Activated CD8-positive, alpha-beta T cell treated with anti-CD3 and anti-CD28 coated beads for 36 hours (primary cell): ENCODE data around the gene MAN2A2. TPM values are rescaled to one million over a fixed set of nuclear protein-coding genes. Genes with fewer than 3 reads are reported as not detected.
"Not testable (repeated sequence)": the region's sequence is repeated elsewhere in the genome, so short reads cannot be mapped to it uniquely, and the experiment has no call there.

Source experiments
- ATAC-seq: fragments of 200-7000 bp; cut with Tn5 transposase; one replicate; pipeline ENCODE4 v1.10.0; 2021; ENCODE audit warnings: mild to moderate bottlenecking, moderate library complexity
- CTCF ChIA-PET: fragments of 350-600 bp; sonication (Branson Sonifier 250); formaldehyde crosslinking; loops from one replicate; lab custom pipeline; 2021; ENCODE audit warnings: antibody characterized with exemption; lab: Charles Lee
- POLR2A ChIA-PET: fragments of 350-600 bp; sonication (Branson Sonifier 250); formaldehyde crosslinking; loops from one replicate; lab custom pipeline; 2021; ENCODE audit warnings: antibody characterized with exemption; lab: Charles Lee
- DNase-seq: peaks from one replicate; pipeline ENCODE4 v3.0.0-alpha.2; 2020
- H3K27ac Mint-ChIP-seq: one replicate; pipeline ENCODE4 v1.8.0; 2021; ENCODE audit warnings: mild to moderate bottlenecking, mixed read lengths
- H3K27me3 Mint-ChIP-seq: one replicate; pipeline ENCODE4 v1.8.0; 2021; ENCODE audit warnings: mixed read lengths
- H3K36me3 Mint-ChIP-seq: one replicate; pipeline ENCODE4 v1.8.0; 2021; ENCODE audit warnings: low read depth, mixed read lengths
- H3K4me1 Mint-ChIP-seq: one replicate; pipeline ENCODE4 v1.8.0; 2021; ENCODE audit warnings: low read depth, mixed read lengths
- H3K4me3 Mint-ChIP-seq: one replicate; pipeline ENCODE4 v1.8.0; 2021; ENCODE audit warnings: mild to moderate bottlenecking, moderate library complexity, mixed read lengths
- H3K9me3 Mint-ChIP-seq: one replicate; pipeline ENCODE4 v1.8.0; 2021; ENCODE audit warnings: mixed read lengths
- CTCF ChIP-seq: fragments of 200-600 bp; IDR thresholded peaks from one replicate; pipeline ENCODE4 v1.8.0; 2022; ENCODE audit warnings: antibody characterized with exemption, mild to moderate bottlenecking
- intact Hi-C: fragments of 100-400 bp; cut with micrococcal nuclease; formaldehyde crosslinking; loops from one replicate; pipeline ENCODE4 v1.10.0; 2022
- total RNA-seq, 2 experiments: library from RNA; stranded (reverse); gene quantifications; one replicate each; pipeline ENCODE4 v1.2.3, GENCODE V29; 2021

MAN2A2 gene
- total RNA-seq, 2 experiments from 2014 or later: 85.0 to 87.7 TPM

GRCh38 chr15:90924375-90924774, 21.3 kb downstream of the MAN2A2 start:
- ATAC-seq (peak; percentile 65), DNase-seq (peak; percentile 28)
- ChIA-PET POLR2A (no interaction called here), CTCF (interaction anchor here (2.8 to 6.1 kb wide), 2 partner anchors 8 to 11 kb away, joined by 9 to 47 read pairs; partner anchors contain the start of genes HDDC3 and UNC45A)
- Mint-ChIP-seq H3K4me3 (no peak overlapping the region), H3K9me3 (no peaks in the 10 kb centered on the region), H3K4me1 (peaks cover 23% of the 10 kb centered on the region), H3K27ac (peak overlapping the region; percentile 49), H3K27me3 (no peaks in the 10 kb centered on the region), H3K36me3 (peaks cover 18% of the 10 kb centered on the region)
- TF ChIP-seq CTCF: no peak
- intact Hi-C loops: no loop called here

GRCh38 chr15:90926766-90927165, 23.7 kb downstream of the MAN2A2 start:
- ChIA-PET POLR2A (interaction anchor here (0.7 kb wide), 1 partner anchor 574 kb away, joined by 3 read pairs; no protein-coding TSS in a partner anchor), CTCF (interaction anchor here (2.8 kb wide), 1 partner anchor 8 kb away, joined by 9 read pairs; the partner anchor contains the start of gene UNC45A)
- peaks cover 28% of the 10 kb centered on the region for H3K4me1 Mint-ChIP-seq
- H3K27me3 Mint-ChIP-seq, H3K4me3 Mint-ChIP-seq, DNase-seq, intact Hi-C loops, H3K9me3 Mint-ChIP-seq, H3K27ac Mint-ChIP-seq, ATAC-seq, H3K36me3 Mint-ChIP-seq: not testable (repeated sequence)

- H3K27ac Mint-ChIP-seq, H3K9me3 Mint-ChIP-seq, H3K27me3 Mint-ChIP-seq, DNase-seq, intact Hi-C loops, ATAC-seq, CTCF ChIA-PET: not testable (repeated sequence)
- POLR2A ChIA-PET: interaction anchor here (1.8 to 9.1 kb wide), 2 partner anchors 10 to 27 kb away, joined by 7 to 133 read pairs; partner anchors contain the start of gene MAN2A2
- H3K4me3 Mint-ChIP-seq: peak overlapping the region; percentile 28
- peaks cover 10% of the 10 kb centered on the region for H3K36me3 Mint-ChIP-seq
- peaks cover 23% of the 10 kb centered on the region for H3K4me1 Mint-ChIP-seq
Measured at GRCh38 chr15:90928106-90928505, 25.0 kb downstream of the MAN2A2 start.

GRCh38 chr15:90929246-90930019, 26.3 kb downstream of the MAN2A2 start:
- Mint-ChIP-seq H3K27me3 (no peaks in the 10 kb centered on the region), H3K27ac (peak overlapping the region; percentile 99), H3K9me3 (no peaks in the 10 kb centered on the region), H3K4me3 (peak overlapping the region; percentile 99), H3K36me3 (peaks cover 8% of the 10 kb centered on the region), H3K4me1 (peaks cover 27% of the 10 kb centered on the region)
- intact Hi-C loops: no loop called here
- ChIA-PET POLR2A (interaction anchor here (0.7 to 9.1 kb wide), 5 partner anchors 11 to 28 kb away, joined by 3 to 133 read pairs (median 4); partner anchors contain the start of genes MAN2A2 and RCCD1), CTCF (interaction anchor here (0.7 to 11.3 kb wide), 6 partner anchors 13 to 696 kb away, joined by 3 to 255 read pairs (median 47); partner anchors contain the start of genes MAN2A2 and RCCD1)
- TF ChIP-seq CTCF: no peak
- ATAC-seq (no peak), DNase-seq (no peak)

GRCh38 chr15:90930861-90931574, 27.9 kb downstream of the MAN2A2 start:
- CTCF ChIA-PET: interaction anchor here (0.6 to 11.3 kb wide), 21 partner anchors 8 to 699 kb away, joined by 3 to 255 read pairs (median 8); partner anchors contain the start of genes BLM, MAN2A2, RCCD1 and VPS33B
- intact Hi-C loops: no loop called here
- ATAC-seq (no peak), DNase-seq (peak; percentile 20)
- POLR2A ChIA-PET: interaction anchor here (0.6 to 9.1 kb wide), 14 partner anchors 8 to 391 kb away, joined by 3 to 133 read pairs (median 3); partner anchors contain the start of genes BLM, FES, MAN2A2 and RCCD1
- Mint-ChIP-seq H3K9me3 (no peaks in the 10 kb centered on the region), H3K27ac (peak overlapping the region; percentile 99), H3K27me3 (no peaks in the 10 kb centered on the region), H3K36me3 (peaks cover 8% of the 10 kb centered on the region), H3K4me1 (peaks cover 26% of the 10 kb centered on the region), H3K4me3 (peak overlapping the region; percentile 99)
- TF ChIP-seq CTCF: no peak
